Measurements from ENCODE around the gene ATAD1. TPM values are rescaled to one million over a fixed set of nuclear protein-coding genes. Genes with fewer than 3 reads are reported as not detected.

ATAD1 gene
- total RNA-seq, 1 experiment from 2014 or later, result 46.7 TPM

GRCh38 chr10:87751274-87751673 is 66.8 kb downstream of the ATAD1 start (continued):
- TF ChIP-seq ZNF281 (CRISPR knock-in tag; IDR thresholded peaks at IDR 0.05), result no peak
- TF ChIP-seq E2F5 (CRISPR knock-in tag; IDR thresholded peaks at IDR 0.05), result no peak
- no peak for TF ChIP-seq ETV6 (CRISPR knock-in tag; IDR thresholded peaks at IDR 0.05)
- TF ChIP-seq ZNF416 (CRISPR knock-in tag; IDR thresholded peaks at IDR 0.05), result no peak

GRCh38 chr10:87750817-87751216 is 67.2 kb downstream of the ATAD1 start:
- H3K4me3 Mint-ChIP-seq, result no peak overlapping the region
- ChIA-PET CTCF (interaction anchor here (1.3 to 3.0 kb wide), 3 partner anchors 10 to 246 kb away, joined by 3 to 24 read pairs (median 6); partner anchors contain the start of gene MINPP1), POLR2A (interaction anchor here (1.5 kb wide), 1 partner anchor 9 kb away, joined by 5 read pairs; no protein-coding TSS in a partner anchor)
- no peak overlapping the region for H3K27ac Mint-ChIP-seq
- H3K4me1 Mint-ChIP-seq, result peaks cover 22% of the 10 kb centered on the region
- DNase-seq (ENCODE audit: low spot score), result no peak
- peaks cover 4% of the 10 kb centered on the region for H3K9me3 Mint-ChIP-seq
- no peak for TF ChIP-seq FOXJ3 (CRISPR knock-in tag; IDR thresholded peaks at IDR 0.05; ENCODE audit: borderline replicate concordance)
- no peak for TF ChIP-seq NFYB (CRISPR knock-in tag; conservative IDR thresholded peaks at IDR 0.05; ENCODE audit: low read depth)
- TF ChIP-seq ATF3 (CRISPR knock-in tag; conservative IDR thresholded peaks at IDR 0.05), result no peak
- no peak for TF ChIP-seq MAX (CRISPR knock-in tag; IDR thresholded peaks at IDR 0.05)
- TF ChIP-seq CTCF (IDR thresholded peaks at IDR 0.05), result no peak
- no peak for TF ChIP-seq ATF6 (CRISPR knock-in tag; IDR thresholded peaks at IDR 0.05)
- TF ChIP-seq ZNF138 (CRISPR knock-in tag; conservative IDR thresholded peaks at IDR 0.05), result no peak
- TF ChIP-seq ZNF416 (CRISPR knock-in tag; IDR thresholded peaks at IDR 0.05), result no peak
- TF ChIP-seq E2F1 (CRISPR knock-in tag; IDR thresholded peaks at IDR 0.05), result no peak
- TF ChIP-seq CREM (CRISPR knock-in tag; IDR thresholded peaks at IDR 0.05), result no peak
- TF ChIP-seq USF1 (CRISPR knock-in tag; IDR thresholded peaks at IDR 0.05), result no peak
- no peak for TF ChIP-seq TCF7 (CRISPR knock-in tag; IDR thresholded peaks at IDR 0.05; ENCODE audit: low read depth)
- TF ChIP-seq ZNF317 (CRISPR knock-in tag; IDR thresholded peaks at IDR 0.05; ENCODE audit: borderline replicate concordance, low read depth), result no peak
- no peak for TF ChIP-seq NFATC4 (CRISPR knock-in tag; IDR thresholded peaks at IDR 0.05)
- TF ChIP-seq ZNF532 (CRISPR knock-in tag; IDR thresholded peaks at IDR 0.05; ENCODE audit: borderline replicate concordance), result no peak
- no peak for TF ChIP-seq IRF1 (CRISPR knock-in tag; IDR thresholded peaks at IDR 0.05)
- no peaks in the 10 kb centered on the region for H3K27me3 Mint-ChIP-seq (ENCODE audit: low read depth)
- H3K36me3 Mint-ChIP-seq, result peaks cover 18% of the 10 kb centered on the region
- ATAC-seq, result no peak

All from WTC11 (cell line).